ENCODE data around the gene SULT1C3. TPM values are rescaled to one million over a fixed set of nuclear protein-coding genes. Genes with fewer than 3 reads are reported as not detected.
A peak's percentile ranks its signal among the peaks of the same experiment; 100 is the strongest.

Gene SULT1C3
- total RNA-seq, 6 experiments from 2014 or later, result not detected

- Mint-ChIP-seq H3K4me1 (ENCODE audit: low read depth) (peaks cover 56% of the 10 kb centered on the region), H3K36me3 (ENCODE audit: low read depth) (peaks cover 4% of the 10 kb centered on the region; the same call in 1 of the 2 replicates), H3K4me3 (peak overlapping the region; percentile 50), H3K27me3 (ENCODE audit: insufficient read depth) (peaks cover 1% of the 10 kb centered on the region), H3K27ac (peak overlapping the region; percentile 91), H3K9me3 (no peaks in the 10 kb centered on the region)
- DNase-seq, result peak; percentile 52
- TF ChIP-seq CTCF (IDR thresholded peaks at IDR 0.05), result no peak
Observed at GRCh38 chr2:108267101-108267500, 27.3 kb downstream of the SULT1C3 start.

- Mint-ChIP-seq H3K4me1 (ENCODE audit: low read depth) (peaks cover 61% of the 10 kb centered on the region), H3K36me3 (ENCODE audit: low read depth) (peaks cover 4% of the 10 kb centered on the region; the same call in 1 of the 2 replicates), H3K27me3 (ENCODE audit: insufficient read depth) (peaks cover 1% of the 10 kb centered on the region), H3K4me3 (peak overlapping the region; percentile 50), H3K27ac (peak overlapping the region; percentile 91), H3K9me3 (no peaks in the 10 kb centered on the region)
- DNase-seq, result peak; percentile 89
- no peak for TF ChIP-seq CTCF (IDR thresholded peaks at IDR 0.05)
Observed at GRCh38 chr2:108268001-108268400, 28.2 kb downstream of the SULT1C3 start.

- H3K27ac Mint-ChIP-seq, result no peak overlapping the region
Observed at GRCh38 chr2:108270346-108270745, 30.6 kb downstream of the SULT1C3 start.

GRCh38 chr2:108270768-108271506 lies 31.2 kb downstream of the SULT1C3 start:
- H3K27me3 Mint-ChIP-seq (ENCODE audit: insufficient read depth), result peaks cover 1% of the 10 kb centered on the region
- H3K27ac Mint-ChIP-seq, result peak overlapping the region; percentile 91
- peak overlapping the region; percentile 55; the same call in 1 of the 2 replicates for H3K4me3 Mint-ChIP-seq
- no peak for TF ChIP-seq CTCF (IDR thresholded peaks at IDR 0.05)
- DNase-seq, result no peak
- no peaks in the 10 kb centered on the region for H3K36me3 Mint-ChIP-seq (ENCODE audit: low read depth)
- no peaks in the 10 kb centered on the region for H3K9me3 Mint-ChIP-seq
- peaks cover 54% of the 10 kb centered on the region for H3K4me1 Mint-ChIP-seq (ENCODE audit: low read depth)

More at GRCh38 chr2:108270346-108270745, 30.6 kb downstream of the SULT1C3 start:
- H3K9me3 Mint-ChIP-seq, result no peaks in the 10 kb centered on the region
- peaks cover 55% of the 10 kb centered on the region for H3K4me1 Mint-ChIP-seq (ENCODE audit: low read depth)
- no peak for DNase-seq
- no peak for TF ChIP-seq CTCF (IDR thresholded peaks at IDR 0.05)
- no peak overlapping the region for H3K4me3 Mint-ChIP-seq
- no peaks in the 10 kb centered on the region for H3K36me3 Mint-ChIP-seq (ENCODE audit: low read depth)
- H3K27me3 Mint-ChIP-seq (ENCODE audit: insufficient read depth), result peaks cover 1% of the 10 kb centered on the region

- no peak for TF ChIP-seq CTCF (IDR thresholded peaks at IDR 0.05)
- Mint-ChIP-seq H3K27ac (peak overlapping the region; percentile 91), H3K4me3 (peak overlapping the region; percentile 81), H3K4me1 (ENCODE audit: low read depth) (peaks cover 48% of the 10 kb centered on the region), H3K36me3 (ENCODE audit: low read depth) (no peaks in the 10 kb centered on the region), H3K9me3 (no peaks in the 10 kb centered on the region), H3K27me3 (ENCODE audit: insufficient read depth) (peaks cover 1% of the 10 kb centered on the region)
- DNase-seq, result peak; percentile 63
Observed at GRCh38 chr2:108271691-108272253, 32.0 kb downstream of the SULT1C3 start.

All from HFFc6 (cell line).